ENCODE results near the gene EPN3. TPM values are rescaled to one million over a fixed set of nuclear protein-coding genes. Genes with fewer than 3 reads are reported as not detected.

Gene EPN3
- total RNA-seq, 1 experiment from 2014 or later, result 0.92 TPM

- no peaks in the 10 kb centered on the region for H3K9me3 ChIP-seq (ENCODE audit: control insufficient read depth, insufficient read depth, low read depth, low read length)
- BruUV-seq (replicated peaks), result no TSS peak
- no peaks in the 10 kb centered on the region for H3K27me3 ChIP-seq (ENCODE audit: control insufficient read depth, insufficient read depth, low read length)
- no peak overlapping the region for H3K4me3 ChIP-seq (ENCODE audit: low read depth in 2 of 2, low read length in 2 of 2)
- intact Hi-C loops (cut with micrococcal nuclease; ENCODE audit: unreplicated experiment) (no loop called here), in situ Hi-C loops (cut with HindIII; ENCODE audit: low pct_unique_long_range_greater_than_20kb, low sequenced_read_pairs) (no loop called here)
- DNase-seq (ENCODE audit: low read depth, low spot score) (no peak), ATAC-seq (no peak)
- ChIA-PET POLR2A (interaction anchor here (0.6 to 0.7 kb wide), 2 partner anchors 21 to 215 kb away, joined by 3 to 9 read pairs; no protein-coding TSS in a partner anchor), CTCF (no interaction called here)
- no peak overlapping the region for H3K27ac ChIP-seq (ENCODE audit: low read length)
- H3K36me3 ChIP-seq (ENCODE audit: control insufficient read depth, insufficient read depth, low read length), result no peaks in the 10 kb centered on the region
- no peak for TF ChIP-seq CTCF (IDR thresholded peaks at IDR 0.05)
- TF ChIP-seq TCF7L2 (IDR thresholded peaks at IDR 0.05; ENCODE audit: low read depth, low read length), result no peak
- TF ChIP-seq SIN3A (IDR thresholded peaks at IDR 0.05; ENCODE audit: borderline replicate concordance, insufficient read depth, low read depth, low read length), result no peak
- TF ChIP-seq, protein P1, sequence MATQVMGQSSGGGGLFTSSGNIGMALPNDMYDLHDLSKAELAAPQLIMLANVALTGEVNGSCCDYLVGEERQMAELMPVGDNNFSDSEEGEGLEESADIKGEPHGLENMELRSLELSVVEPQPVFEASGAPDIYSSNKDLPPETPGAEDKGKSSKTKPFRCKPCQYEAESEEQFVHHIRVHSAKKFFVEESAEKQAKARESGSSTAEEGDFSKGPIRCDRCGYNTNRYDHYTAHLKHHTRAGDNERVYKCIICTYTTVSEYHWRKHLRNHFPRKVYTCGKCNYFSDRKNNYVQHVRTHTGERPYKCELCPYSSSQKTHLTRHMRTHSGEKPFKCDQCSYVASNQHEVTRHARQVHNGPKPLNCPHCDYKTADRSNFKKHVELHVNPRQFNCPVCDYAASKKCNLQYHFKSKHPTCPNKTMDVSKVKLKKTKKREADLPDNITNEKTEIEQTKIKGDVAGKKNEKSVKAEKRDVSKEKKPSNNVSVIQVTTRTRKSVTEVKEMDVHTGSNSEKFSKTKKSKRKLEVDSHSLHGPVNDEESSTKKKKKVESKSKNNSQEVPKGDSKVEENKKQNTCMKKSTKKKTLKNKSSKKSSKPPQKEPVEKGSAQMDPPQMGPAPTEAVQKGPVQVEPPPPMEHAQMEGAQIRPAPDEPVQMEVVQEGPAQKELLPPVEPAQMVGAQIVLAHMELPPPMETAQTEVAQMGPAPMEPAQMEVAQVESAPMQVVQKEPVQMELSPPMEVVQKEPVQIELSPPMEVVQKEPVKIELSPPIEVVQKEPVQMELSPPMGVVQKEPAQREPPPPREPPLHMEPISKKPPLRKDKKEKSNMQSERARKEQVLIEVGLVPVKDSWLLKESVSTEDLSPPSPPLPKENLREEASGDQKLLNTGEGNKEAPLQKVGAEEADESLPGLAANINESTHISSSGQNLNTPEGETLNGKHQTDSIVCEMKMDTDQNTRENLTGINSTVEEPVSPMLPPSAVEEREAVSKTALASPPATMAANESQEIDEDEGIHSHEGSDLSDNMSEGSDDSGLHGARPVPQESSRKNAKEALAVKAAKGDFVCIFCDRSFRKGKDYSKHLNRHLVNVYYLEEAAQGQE (IDR thresholded peaks at IDR 0.05; ENCODE audit: insufficient read depth in 1 of 2, low read depth in 2 of 2, low read length in 1 of 2), result no peak
- TF ChIP-seq POLR2AphosphoS5 (IDR thresholded peaks at IDR 0.05; ENCODE audit: low read depth, low read length), result no peak
- peaks cover 11% of the 10 kb centered on the region for H3K4me1 ChIP-seq (ENCODE audit: control insufficient read depth, insufficient read depth, low read length)
Observed at GRCh38 chr17:50506298-50506697, 26.2 kb upstream of the EPN3 start.

DNA sequence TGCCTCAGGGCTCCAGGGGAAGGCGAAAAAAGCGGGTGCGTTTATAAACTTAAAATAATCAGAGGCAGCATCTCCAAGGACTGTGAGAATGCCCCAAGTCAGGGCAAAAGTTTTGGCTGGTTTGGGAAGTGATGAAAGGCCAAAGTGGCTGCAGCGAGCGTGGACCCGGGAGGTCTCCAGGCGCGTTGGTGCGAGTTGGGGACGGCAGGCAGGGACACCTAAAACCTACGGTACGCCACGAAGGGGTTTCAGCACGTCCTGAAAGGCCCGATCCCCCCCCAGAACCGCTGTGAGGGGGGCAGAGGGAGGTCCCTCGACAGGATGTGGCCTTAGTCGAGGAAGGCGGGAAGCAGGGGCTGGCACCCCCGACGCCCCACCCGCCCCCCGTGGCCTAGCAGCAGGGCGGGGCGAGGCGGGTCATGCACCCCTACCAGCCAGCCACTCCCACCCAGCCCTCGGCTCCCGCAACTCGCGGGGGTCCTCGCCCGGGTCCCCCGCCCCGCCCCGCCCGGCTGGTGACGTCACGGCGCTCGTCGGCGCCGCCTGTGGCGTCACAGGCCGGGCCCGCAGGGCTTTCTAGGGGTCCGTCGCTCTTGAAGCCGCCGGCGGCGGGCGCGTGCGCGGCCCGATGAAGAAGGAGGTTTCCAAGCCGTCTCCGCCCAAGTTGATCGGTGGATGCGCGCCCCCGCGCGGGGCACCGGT lies 24.5 kb upstream of the EPN3 start, which contains the start of gene MYCBPAP:
Gene MYCBPAP, plus strand, starts transcription at position 569 of the 702 bp plus-strand sequence. CDS start 236 bp downstream, outside the sequence.
- Histone ChIP-seq H3K4me1 (ENCODE audit: control insufficient read depth, insufficient read depth, low read length) (peaks cover 11% of the 10 kb centered on the region), H3K27ac (ENCODE audit: low read length) (peak within 1 kb of the TSS; percentile 88), H3K9me3 (ENCODE audit: control insufficient read depth, insufficient read depth, low read depth, low read length) (no peaks in the 10 kb centered on the region), H3K36me3 (ENCODE audit: control insufficient read depth, insufficient read depth, low read length) (no peaks in the 10 kb centered on the region), H3K4me3 (ENCODE audit: low read depth in 2 of 2, low read length in 2 of 2) (peak within 1 kb of the TSS; percentile 65 to 83), H3K27me3 (ENCODE audit: control insufficient read depth, insufficient read depth, low read length) (no peaks in the 10 kb centered on the region)
- ChIA-PET CTCF (no interaction called here), POLR2A (no interaction called here)
- DNase-seq (ENCODE audit: low read depth, low spot score) (no peak), ATAC-seq (peak; percentile 88)
- TF ChIP-seq TCF7L2 (IDR thresholded peaks at IDR 0.05; ENCODE audit: low read depth, low read length) (peak; percentile 74), CTCF (IDR thresholded peaks at IDR 0.05) (no peak)
- BruUV-seq (replicated peaks), result no TSS peak
- intact Hi-C loops (cut with micrococcal nuclease; ENCODE audit: unreplicated experiment), result no loop called here
- in situ Hi-C loops (cut with HindIII; ENCODE audit: low pct_unique_long_range_greater_than_20kb, low sequenced_read_pairs), result no loop called here

Measured in Panc1 (cell line).